ENCODE measurements around the gene VASH1. TPM values are rescaled to one million over a fixed set of nuclear protein-coding genes. Genes with fewer than 3 reads are reported as not detected.

VASH1 gene
- total and polyA plus RNA-seq, 7 donors = 3.0 to 13.0 (median 3.7) TPM

DNA sequence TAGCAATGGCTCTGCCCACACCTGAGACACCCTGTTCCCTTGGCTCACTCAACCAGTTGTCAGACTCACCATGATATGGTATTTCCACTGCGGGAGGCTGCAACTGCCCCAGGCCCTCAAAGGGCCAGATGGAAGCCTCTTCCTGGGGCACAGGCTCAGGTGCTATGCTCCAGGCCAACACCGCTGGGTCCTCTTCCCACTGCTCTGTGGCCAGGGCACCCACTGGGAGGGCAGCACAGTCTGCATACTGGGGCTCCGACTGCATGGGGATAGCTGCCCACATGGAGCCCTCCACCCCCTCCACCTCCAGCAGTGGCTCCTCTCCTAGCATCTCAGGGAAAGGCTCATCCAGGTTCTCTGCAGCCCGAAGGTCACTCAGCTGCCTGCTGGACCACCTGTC is 47.7 kb downstream of the VASH1 start:
- peaks cover 13 to 48% (median 22%) of the 10 kb centered on the region in 4 donors for H3K36me3 ChIP-seq

DNA sequence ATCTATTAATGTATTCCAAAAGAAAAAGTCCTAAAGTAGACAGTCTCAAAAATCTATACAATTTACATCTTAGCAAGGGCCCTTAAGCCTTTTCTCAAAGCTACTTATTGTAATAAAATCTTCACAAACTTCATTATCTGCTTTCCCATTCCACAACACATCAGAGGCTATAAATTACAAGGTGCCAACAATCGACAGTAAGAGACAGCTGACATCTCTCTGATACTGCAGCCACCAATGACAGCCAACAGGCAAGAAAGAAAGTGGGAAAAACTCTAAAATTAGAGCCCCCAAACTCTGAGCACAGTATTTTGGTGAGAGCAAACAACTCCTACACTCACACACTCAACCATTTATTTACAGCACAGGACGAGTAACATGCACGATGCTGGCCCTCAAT is 49.3 kb downstream of the VASH1 start:
- Histone ChIP-seq H3K4me3 (peak overlapping the region in 2 of 4 donors; percentile 27 to 89), H3K27ac (peak overlapping the region; percentile 76 to 88 (median 81))

More for the DNA sequence above, 47.7 kb downstream of the VASH1 start:
- H3K27ac ChIP-seq = no peak overlapping the region
- TF ChIP-seq POLR2A (IDR thresholded peaks at IDR 0.05) (no peak), EP300 (IDR thresholded peaks at IDR 0.05) (no peak), POLR2AphosphoS5 (IDR thresholded peaks at IDR 0.05) (no peak)
- TF ChIP-seq, protein P1, sequence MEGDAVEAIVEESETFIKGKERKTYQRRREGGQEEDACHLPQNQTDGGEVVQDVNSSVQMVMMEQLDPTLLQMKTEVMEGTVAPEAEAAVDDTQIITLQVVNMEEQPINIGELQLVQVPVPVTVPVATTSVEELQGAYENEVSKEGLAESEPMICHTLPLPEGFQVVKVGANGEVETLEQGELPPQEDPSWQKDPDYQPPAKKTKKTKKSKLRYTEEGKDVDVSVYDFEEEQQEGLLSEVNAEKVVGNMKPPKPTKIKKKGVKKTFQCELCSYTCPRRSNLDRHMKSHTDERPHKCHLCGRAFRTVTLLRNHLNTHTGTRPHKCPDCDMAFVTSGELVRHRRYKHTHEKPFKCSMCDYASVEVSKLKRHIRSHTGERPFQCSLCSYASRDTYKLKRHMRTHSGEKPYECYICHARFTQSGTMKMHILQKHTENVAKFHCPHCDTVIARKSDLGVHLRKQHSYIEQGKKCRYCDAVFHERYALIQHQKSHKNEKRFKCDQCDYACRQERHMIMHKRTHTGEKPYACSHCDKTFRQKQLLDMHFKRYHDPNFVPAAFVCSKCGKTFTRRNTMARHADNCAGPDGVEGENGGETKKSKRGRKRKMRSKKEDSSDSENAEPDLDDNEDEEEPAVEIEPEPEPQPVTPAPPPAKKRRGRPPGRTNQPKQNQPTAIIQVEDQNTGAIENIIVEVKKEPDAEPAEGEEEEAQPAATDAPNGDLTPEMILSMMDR (IDR thresholded peaks at IDR 0.05) = no peak
- intact Hi-C loops (cut with DNase I) = no loop called here
- no peak for DNase-seq
- H3K4me1 ChIP-seq = peaks cover 0 to 25% (median 18%) of the 10 kb centered on the region in 4 donors
- no peaks in the 10 kb centered on the region for H3K27me3 ChIP-seq
- WGBS, 2 donors = 96 to 99% methylated on average over 4 of the region's 4 CpGs
- no peak overlapping the region for H3K4me3 ChIP-seq
- H3K9me3 ChIP-seq = no peaks in the 10 kb centered on the region

DNA sequence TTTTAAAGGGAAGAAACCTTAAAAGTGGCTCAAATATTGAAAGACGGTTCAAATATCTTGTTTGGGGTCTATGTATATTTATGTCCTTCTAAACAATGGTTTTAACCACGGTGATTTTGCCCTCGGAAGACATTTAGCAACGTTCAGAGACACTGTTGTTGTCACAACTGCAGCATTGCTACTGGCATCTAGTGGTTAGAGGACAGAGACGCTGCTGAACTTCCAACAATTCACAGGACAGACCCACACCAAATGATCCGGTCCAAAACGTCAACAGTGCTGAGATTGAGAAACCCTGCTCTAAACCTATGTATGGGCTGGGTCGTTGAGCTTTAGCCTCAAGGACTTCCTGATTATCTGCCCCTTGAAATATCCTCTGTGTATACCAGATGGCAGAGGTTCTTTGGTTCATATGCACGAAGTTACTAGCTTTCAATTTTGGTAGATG is 49.7 kb downstream of the VASH1 start:
- no peak for TF ChIP-seq EP300 (IDR thresholded peaks at IDR 0.05)
- TF ChIP-seq POLR2A (IDR thresholded peaks at IDR 0.05) = no peak
- TF ChIP-seq, protein P1 (IDR thresholded peaks at IDR 0.05) = peak in 1 of 4 experiments; percentile 14
- peak in 1 of 4 donors; percentile 14 for TF ChIP-seq POLR2AphosphoS5 (IDR thresholded peaks at IDR 0.05)
- 3 to 5% methylated on average over 9 of the region's 9 CpGs for WGBS, 2 donors
- no peak for DNase-seq
- intact Hi-C loops (cut with DNase I) = no loop called here
- Histone ChIP-seq H3K27me3 (no peaks in the 10 kb centered on the region), H3K9me3 (no peaks in the 10 kb centered on the region), H3K36me3 (peaks cover 8 to 34% (median 18%) of the 10 kb centered on the region in 4 donors), H3K4me1 (peaks cover 0 to 25% (median 18%) of the 10 kb centered on the region in 4 donors), H3K27ac (peak overlapping the region; percentile 76 to 88 (median 81)), H3K4me3 (peak overlapping the region in 3 of 4 donors; percentile 27 to 93 (median 89))

More for the DNA sequence above, 49.3 kb downstream of the VASH1 start:
- DNase-seq = no peak
- intact Hi-C loops (cut with DNase I) = no loop called here
- H3K36me3 ChIP-seq = peaks cover 9 to 38% (median 18%) of the 10 kb centered on the region in 4 donors
- H3K27me3 ChIP-seq = no peaks in the 10 kb centered on the region
- no peaks in the 10 kb centered on the region for H3K9me3 ChIP-seq
- WGBS, 2 donors = 10 to 35% methylated on average over 3 of the region's 3 CpGs
- no peak for TF ChIP-seq POLR2A (IDR thresholded peaks at IDR 0.05)
- TF ChIP-seq EP300 (IDR thresholded peaks at IDR 0.05) = no peak
- TF ChIP-seq, protein P1 (IDR thresholded peaks at IDR 0.05) = no peak
- TF ChIP-seq POLR2AphosphoS5 (IDR thresholded peaks at IDR 0.05) = no peak
- peaks cover 0 to 25% (median 18%) of the 10 kb centered on the region in 4 donors for H3K4me1 ChIP-seq

DNA sequence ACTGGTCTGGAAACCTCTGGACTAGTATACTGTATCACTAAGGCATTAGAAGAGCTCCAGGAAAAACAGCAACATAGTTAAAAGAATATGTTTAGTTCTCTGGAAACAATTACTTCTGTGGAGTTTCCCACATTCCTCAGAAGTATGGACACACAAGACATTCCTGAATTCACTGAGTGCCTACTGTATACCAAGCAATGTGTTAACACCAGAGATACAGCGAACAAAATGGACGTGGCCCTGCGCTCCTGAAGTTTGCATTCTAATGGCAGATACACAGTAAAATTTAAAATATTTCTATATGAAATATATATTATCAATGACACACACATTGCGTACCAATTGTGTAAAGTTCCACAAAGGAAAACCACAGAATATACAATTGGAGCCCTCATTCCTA is 50.3 kb downstream of the VASH1 start:
- Histone ChIP-seq H3K27me3 (no peaks in the 10 kb centered on the region), H3K27ac (peak overlapping the region; percentile 76 to 88 (median 81)), H3K4me3 (peak overlapping the region; percentile 70 to 93 (median 84)), H3K36me3 (peaks cover 4 to 28% (median 12%) of the 10 kb centered on the region in 4 donors), H3K4me1 (peaks cover 0 to 25% (median 18%) of the 10 kb centered on the region in 4 donors), H3K9me3 (no peaks in the 10 kb centered on the region)
- intact Hi-C loops (cut with DNase I) = no loop called here
- TF ChIP-seq POLR2AphosphoS5 (IDR thresholded peaks at IDR 0.05) (no peak), POLR2A (IDR thresholded peaks at IDR 0.05) (no peak)
- DNase-seq = no peak
- WGBS, 2 donors = 29 to 56% methylated on average over 4 of the region's 4 CpGs

DNA sequence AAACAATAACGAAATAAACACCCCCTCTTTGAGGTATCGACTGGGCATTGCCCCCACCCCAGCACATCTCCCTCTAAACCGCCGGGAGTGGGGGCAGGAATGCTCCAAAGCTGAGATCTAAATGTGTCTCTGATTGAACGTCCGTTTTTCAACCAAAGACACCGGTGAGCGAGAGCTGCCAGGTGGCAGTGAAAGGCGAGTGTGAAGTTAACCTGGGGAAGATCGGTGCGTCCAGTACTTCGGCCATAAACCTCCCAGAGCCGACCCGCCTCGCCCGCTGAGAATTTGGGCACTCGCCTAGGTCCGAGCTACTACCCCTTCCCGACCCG is 50.8 kb downstream of the VASH1 start:
- H3K9me3 ChIP-seq = no peaks in the 10 kb centered on the region
- intact Hi-C loops (cut with DNase I) = no loop called here
- WGBS, 2 donors = 1% methylated on average over 20 of the region's 20 CpGs

More for the DNA sequence above, 50.8 kb downstream of the VASH1 start:
- TF ChIP-seq EP300 (IDR thresholded peaks at IDR 0.05) (no peak), POLR2A (IDR thresholded peaks at IDR 0.05) (no peak), POLR2AphosphoS5 (IDR thresholded peaks at IDR 0.05) (no peak)
- TF ChIP-seq, protein P1 (IDR thresholded peaks at IDR 0.05) = no peak
- H3K4me1 ChIP-seq = peaks cover 0 to 25% (median 18%) of the 10 kb centered on the region in 4 donors
- DNase-seq = no peak
- no peaks in the 10 kb centered on the region for H3K27me3 ChIP-seq
- peaks cover 0 to 23% (median 7%) of the 10 kb centered on the region in 4 donors for H3K36me3 ChIP-seq
- H3K4me3 ChIP-seq = peak overlapping the region; percentile 70 to 93 (median 84)
- H3K27ac ChIP-seq = peak overlapping the region; percentile 76 to 88 (median 81)

All from sigmoid colon (tissue), 7 donors.